Caki2 (cell line): ENCODE data around the gene HCN4. TPM values are rescaled to one million over a fixed set of nuclear protein-coding genes. Genes with fewer than 3 reads are reported as not detected.
A peak's percentile ranks its signal among the peaks of the same experiment; 100 is the strongest.
"Not testable (repeated sequence)": the region's sequence is repeated elsewhere in the genome, so short reads cannot be mapped to it uniquely, and the experiment has no call there.

Experiments
- DNase-seq: peaks from one replicate; pipeline ENCODE4 v3.0.0-alpha.2; 2015; ENCODE audit warnings: low read depth
- in situ Hi-C: cut with HindIII; loops from 2 replicates; pipeline ENCODE4 v1.10.0; 2016; ENCODE audit warnings: low sequenced_read_pairs, low pct_unique_long_range_greater_than_20kb, mixed read lengths
- total RNA-seq: library from RNA; depleted of rRNA; stranded (reverse); fragments of >200 nt; shearing (Covaris generic); gene quantifications from 2 replicates; pipeline ENCODE4 v1.2.3, GENCODE V29; 2014; ENCODE audit warnings: low replicate concordance; rRNA removed

HCN4 gene
- 0.14 TPM in 1 of 2 replicates, not detected in the other for total RNA-seq

DNA sequence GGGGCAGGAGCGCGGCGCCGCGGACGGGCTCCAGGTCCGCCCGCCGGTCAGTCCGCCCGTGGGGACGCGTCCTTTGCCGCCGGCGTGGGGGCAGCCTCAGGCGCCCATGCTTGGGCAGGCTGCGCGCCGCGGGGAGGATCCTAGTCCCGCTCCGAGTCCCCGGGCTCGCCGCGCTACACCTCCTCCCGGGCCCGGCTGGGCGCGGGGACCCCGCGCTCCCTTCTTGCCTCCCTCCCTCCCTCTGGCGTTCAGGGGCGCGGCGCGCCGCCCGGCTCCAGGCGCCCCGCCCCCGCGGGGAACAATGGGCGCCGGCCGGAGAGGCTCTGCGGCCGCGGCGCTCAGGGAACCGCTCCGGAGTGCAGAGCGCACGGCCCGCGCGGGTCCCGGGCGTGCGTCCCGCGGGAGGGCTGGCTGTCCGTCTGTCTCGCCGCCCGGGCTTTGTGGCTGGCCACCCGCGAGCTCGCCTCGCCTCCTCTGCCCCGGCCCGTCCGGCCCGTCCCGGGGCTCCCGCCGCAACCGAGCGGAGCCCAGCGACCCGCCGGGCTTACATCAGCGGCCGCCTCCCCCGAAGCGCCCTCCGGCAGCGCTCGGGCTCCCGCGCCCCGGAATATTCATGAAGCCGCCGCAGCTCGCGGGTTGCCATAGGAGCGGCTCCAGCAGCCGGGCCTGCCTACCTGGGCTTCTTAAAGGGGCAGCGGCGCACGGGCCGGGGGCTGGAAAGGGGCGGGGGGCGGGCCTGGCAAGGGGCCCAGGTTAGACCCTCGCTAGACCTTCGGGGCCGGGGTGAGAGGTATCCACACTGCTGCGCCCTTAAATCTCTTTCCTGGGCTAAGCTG, at the start of gene HCN4:
Gene HCN4, minus strand, starts transcription at position 658 of the 836 bp plus-strand sequence. CDS start 688 bp downstream, outside the sequence.
- in situ Hi-C loops = no loop called here
- peak; percentile 33 for DNase-seq

DNA sequence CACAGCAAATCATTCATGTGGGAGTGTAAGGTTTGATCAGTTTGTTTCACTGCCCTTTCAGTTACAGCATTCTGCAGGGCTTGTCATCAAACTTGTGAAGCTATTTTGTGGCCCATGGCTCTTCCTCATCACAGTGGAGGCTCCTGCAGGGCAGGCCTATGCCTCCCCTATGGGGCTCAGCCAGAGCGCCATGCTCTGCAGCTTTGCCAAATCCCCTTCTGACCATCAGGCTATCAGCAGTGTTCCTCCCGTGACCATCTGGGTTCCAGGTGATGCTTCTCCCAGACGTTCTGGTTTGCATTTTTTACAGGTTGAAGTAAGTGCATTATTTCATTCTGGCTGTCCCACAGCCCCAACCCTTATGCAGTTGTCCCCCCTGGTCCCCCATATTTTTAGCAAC, 46.1 kb upstream of the HCN4 start:
- in situ Hi-C loops = no loop called here

DNA sequence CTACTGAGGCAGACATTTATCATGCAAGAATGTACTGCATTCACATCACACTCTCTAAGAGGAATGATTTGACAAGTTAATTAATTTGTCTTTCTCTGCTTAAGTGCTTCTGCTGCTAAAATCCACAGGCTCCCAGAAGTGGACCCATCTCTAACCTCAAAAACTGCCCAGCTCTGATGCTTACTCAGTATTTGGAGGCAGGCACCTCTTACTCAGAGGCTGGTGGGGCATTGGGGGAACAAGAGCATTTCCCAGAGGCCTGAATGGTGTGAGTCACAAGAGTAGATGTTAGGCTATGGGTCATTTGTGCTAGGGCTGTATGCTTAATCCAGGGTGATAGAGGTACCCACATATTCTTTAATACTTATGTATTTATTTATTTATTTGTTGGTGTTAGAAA, 34.4 kb upstream of the HCN4 start:
- DNase-seq = no peak
- in situ Hi-C loops = no loop called here

More for the DNA sequence above, 46.1 kb upstream of the HCN4 start:
- no peak for DNase-seq

DNA sequence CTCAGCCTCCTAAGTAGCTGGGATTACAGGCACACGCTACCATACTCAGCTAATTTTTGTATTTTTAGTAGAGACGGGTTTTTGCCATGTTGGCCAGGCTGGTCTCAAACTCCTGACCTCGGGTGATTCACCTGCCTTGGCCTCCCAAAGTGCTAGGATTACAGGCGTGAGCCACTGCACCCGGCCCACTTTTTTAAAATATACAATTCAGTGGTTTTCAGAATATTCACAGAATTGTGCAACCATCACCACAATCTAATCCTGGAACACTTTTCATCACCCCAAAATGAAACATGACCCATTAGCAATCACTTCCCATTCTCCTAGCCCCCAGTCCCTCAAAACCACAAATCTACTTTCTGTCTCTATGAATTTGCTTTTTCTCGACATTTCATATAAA, 31.5 kb upstream of the HCN4 start:
- DNase-seq, in situ Hi-C loops: not testable (repeated sequence)

DNA sequence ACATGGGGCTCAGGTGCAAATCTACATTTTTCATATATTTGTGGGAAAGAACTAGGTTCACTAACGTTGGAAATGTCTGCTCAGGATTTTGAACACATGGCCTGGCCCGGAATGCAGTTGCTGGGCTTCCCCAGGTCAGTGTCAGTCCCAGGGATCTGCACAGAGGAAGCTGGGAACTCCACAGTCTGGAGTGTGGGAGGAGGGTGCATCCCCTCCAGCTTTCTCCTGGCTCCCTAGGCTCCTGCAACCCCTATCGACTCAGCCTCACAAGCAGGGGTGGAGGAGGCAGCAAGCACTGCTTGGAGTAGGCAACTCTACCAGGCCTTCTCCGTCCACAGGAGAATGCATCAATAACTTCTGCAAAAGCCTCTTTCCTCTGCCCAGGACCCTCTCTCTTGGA, 30.1 kb upstream of the HCN4 start:
- in situ Hi-C loops = no loop called here
- DNase-seq = no peak

DNA sequence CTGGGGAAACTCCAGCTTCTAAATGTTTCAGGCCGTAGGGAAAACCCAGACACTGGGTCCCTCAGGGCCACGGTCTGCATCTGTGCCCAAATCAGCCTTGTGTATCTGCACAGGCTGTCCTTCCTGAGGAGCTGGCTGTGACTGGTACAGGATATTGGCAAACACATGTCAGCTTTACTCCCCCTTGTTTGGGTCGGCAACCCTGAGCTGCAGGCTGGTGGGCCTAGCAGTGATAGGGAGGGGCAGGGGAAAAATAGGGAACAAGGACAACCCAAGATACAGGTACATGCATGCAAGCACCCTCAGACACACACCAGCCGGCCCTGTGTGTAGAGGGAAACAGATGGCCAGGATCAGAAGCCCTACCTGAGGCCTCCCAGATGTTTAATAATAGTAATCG, 28.7 kb upstream of the HCN4 start:
- DNase-seq = no peak
- in situ Hi-C loops = no loop called here

DNA sequence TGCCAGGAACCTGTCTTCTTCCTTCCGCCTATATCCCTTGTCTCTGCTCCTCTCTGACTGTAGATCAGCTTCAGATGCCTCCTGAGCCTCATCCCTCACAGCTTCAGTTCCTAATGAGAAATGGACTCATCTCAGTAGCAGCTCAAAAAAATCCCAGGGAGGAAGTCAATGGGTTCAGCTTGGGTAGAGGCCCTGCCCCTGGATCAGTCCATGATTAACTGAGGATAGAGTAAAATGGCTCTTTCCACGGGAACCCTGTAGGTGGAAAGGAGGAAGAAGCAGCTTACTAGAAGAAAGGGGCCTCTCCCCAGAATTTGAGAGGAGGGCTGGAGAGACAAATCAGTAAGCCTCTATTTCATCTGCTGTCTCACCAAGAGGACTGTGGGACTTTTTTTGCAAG, 26.9 kb upstream of the HCN4 start:
- no peak for DNase-seq
- in situ Hi-C loops = no loop called here

DNA sequence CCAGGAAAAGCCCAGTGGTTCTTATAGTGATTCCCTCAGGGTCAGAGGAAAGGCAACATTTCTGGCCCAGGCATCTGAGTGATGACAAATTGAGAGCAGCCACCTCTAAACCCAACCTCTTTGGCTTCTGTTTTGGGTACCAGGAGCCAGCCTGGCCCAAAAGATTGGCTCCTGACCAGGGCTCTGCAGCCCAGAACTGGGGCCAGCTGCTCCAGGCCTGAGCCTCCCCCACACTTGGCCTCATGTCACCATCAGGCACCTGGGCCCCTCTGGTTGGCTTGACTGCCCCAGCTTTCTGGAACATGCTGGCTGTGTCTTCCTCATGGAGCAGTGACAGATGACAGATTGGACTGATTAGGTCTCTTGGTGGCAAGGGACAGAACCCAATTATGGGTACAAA, 26.0 kb upstream of the HCN4 start:
- in situ Hi-C loops = no loop called here
- DNase-seq = no peak

DNA sequence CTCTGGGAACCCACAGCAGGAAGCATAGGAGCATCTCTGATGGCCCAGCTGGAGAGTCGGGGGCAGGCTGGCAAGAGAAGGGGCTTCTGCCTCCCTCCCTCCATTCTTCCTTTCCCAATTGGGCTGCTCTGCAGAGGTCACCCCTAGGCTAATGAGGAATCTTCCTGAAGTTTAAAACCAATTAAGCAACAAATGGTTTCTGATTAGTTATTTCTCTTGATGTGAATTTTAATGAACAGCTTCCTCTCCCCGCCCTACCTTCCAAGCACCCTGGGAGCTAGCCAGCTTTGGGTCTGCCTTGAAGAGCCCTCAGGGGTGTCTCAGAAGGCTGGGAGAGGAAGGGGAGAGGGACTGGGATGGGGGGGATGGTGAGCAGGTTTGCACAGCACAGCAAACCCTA, 24.6 kb upstream of the HCN4 start:
- in situ Hi-C loops = no loop called here

DNA sequence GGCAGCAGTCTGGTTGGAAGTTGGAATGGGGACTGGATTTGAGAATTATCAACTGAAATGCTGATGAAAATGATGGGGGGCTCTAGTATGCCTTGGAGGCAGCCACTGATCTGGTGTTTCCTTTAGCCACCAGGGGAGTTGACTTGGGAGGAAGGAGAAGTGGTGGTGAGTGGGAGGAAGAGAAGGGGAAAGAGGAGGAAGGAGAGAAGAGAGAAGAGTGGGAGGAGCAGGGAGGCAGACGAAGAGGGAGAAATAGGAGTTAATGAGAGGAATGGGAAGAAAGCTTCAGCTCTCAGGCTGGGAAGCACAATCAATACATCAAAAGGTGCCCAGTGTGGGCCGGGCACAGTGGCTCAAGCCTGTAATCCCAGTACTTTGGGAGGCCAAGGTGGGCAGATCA, 23.3 kb upstream of the HCN4 start:
- DNase-seq = no peak
- in situ Hi-C loops = no loop called here

More for the DNA sequence above, 24.6 kb upstream of the HCN4 start:
- DNase-seq = no peak

DNA sequence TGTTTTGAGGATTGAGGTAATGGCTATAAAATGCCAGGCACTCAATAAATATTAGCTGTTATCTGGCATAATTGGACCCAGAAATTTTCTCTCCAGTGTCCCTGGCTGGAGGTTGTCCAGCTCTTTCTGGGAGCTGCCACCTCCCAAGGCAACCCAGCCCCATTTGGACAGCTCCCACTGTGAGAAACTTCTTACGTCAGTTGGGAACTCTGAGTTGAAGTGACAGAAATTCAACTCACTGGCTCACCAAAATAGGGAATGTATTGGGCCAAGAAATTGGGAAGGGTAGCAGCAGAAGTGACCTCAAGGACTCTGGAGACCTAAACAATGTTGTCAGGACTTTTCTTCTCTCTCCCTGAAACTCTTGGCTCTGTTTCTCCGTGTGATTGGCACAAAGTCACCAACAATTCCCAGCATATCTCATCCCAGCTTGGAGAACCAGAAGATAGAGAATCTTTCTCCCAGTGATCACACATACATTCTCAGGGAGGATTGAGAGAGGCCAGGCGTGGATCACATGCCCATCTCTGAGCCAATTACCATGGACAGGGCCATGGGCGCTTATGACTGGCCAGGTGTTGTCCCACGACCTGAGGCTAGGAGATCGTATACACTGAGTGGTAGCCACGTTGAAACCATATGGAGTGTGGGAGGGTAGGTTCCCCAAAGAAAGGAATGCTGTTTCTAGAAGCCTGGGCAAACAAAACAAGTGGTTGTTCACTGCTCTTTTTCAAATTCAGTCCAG, 22.5 kb upstream of the HCN4 start:
- in situ Hi-C loops = no loop called here

DNA sequence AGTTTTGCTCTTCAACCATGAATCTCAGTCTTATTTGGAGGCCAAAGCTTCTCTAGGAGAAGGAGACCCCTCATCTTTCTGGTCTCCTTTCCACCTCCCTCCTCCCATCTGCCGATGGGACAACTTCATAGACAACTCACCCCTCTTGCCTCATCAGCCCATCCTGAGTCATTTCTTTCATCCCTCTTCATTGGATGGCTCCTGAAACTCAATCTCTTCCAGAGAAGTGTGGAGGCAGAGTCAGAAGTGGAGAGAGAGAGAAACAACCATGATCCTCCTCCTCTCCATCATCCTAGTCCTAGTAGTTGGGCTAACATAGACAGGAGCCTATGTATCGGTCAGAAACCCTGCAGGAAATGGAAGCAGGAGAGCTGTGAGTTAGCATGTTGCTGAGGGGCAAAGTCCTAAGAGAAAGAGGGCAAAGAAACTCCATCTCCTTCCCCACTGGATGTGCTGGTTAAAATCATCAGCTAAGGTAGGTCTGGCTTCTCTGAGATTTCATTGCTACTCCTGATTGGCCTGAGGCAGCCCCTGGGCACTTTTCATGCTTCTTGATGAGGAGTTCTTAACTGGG, 21.3 kb upstream of the HCN4 start:
- in situ Hi-C loops = no loop called here
- DNase-seq = no peak

More for the DNA sequence above, 22.5 kb upstream of the HCN4 start:
- no peak for DNase-seq

DNA sequence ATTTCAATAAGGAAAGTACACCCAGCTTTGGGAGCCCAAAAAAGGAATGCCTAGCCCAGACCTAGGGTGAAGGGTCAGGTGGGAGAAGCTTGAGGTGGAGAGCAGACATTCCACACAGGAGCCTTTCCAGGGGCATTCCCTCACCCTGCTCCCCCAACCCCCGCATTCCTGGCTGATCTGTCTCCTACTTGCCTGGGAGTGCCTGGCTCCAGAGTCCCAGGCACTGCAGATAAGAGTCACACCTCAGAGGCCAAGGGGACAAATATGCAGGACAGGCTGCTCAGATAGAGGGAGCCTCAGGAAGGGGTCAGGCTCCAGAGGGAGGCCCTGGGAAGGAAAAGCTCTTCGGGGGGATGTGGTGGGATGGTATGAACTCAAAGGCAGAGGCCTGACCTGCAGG, 20.8 kb upstream of the HCN4 start:
- in situ Hi-C loops = no loop called here
- no peak for DNase-seq

DNA sequence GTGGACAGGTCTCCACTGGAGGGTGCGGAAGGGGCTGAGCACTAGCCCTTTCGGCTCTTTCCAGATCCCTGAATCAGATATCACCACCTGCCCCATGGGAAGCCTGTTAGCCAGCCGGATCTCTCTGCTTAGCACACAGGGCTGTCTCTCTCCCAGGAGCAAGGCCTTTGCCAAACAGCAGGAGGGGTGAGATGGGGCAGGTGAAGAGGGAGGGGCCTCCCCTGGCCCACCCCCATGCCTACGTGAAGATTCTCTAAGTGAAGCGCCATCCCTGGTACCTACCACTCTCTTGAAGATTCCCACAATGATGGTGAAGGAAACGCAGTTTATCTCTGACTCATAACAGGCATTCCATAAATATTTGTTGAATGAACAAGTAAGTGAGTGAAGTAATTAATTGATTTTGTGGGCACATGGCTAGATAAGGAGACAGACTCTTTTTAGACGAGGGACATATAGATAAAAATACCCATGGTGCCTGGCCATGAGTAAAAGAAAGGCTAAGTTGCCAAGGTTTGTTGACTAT, 19.6 kb upstream of the HCN4 start:
- in situ Hi-C loops = no loop called here
- peak; percentile 74 for DNase-seq

DNA sequence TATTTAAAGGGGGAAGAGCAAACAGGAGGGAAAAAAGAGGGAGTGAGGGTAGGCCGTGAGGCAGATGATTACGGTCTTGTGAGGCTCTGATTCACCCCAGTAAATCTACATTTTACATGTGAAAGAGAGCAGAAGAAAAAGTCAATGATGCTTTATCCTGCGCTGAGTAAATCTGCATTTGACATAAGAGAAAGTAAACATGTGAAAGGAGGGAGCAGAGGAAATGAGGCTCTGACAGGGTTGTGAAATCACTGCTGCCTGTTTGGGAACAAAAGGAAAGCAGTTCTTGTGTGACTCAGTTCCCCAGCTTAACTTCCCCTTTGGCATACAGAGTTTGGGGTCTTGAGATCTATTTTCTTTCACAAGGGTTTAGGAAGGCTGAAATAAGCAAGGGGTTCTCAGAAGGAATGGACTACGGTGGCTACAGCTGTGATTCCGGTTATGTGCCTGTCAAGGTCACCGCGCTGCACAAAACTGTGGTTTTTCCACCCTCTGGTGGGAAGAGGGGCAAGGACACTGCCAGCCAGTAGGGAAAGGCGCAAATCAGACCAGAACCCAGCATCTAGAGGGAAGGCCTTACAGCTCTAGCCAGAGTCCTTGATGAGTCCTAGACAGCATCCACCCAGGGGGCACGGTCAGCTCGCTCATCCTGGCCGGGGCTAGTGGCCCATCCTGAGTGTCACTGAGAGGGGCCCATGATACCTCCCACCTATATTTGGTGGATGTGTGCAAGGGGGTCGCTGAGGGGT, 18.9 kb upstream of the HCN4 start:
- in situ Hi-C loops = no loop called here
- DNase-seq = no peak

DNA sequence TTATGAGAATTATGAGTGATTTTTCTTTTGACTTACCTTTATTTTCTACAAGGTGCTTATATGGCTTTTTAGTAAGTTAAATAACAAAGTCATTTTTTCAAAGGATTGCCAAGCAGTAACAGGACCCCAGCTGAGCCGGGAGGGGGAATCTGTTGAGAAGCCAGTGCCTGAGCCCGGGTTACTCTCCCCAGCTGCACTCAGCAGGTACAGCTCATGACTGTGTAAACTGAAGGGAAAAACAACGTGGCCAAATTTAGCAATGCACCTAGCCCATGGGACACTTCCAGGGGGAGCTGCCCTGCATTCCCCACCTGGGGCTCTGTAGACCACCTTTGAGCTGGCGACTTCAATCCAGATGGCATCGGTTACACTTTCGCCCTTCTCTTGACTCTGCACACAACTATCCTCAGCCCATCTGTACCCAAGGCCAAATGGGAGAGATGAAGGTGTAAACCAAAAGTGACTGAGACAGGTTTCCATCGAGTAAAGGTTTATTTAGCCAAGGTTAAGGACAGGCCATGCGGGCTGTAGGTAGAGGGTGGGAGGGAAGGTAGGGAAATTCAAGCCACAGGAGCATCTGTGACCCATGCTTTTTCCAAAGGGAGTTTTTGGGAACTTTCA, 18.2 kb upstream of the HCN4 start:
- in situ Hi-C loops = no loop called here
- DNase-seq = no peak

DNA sequence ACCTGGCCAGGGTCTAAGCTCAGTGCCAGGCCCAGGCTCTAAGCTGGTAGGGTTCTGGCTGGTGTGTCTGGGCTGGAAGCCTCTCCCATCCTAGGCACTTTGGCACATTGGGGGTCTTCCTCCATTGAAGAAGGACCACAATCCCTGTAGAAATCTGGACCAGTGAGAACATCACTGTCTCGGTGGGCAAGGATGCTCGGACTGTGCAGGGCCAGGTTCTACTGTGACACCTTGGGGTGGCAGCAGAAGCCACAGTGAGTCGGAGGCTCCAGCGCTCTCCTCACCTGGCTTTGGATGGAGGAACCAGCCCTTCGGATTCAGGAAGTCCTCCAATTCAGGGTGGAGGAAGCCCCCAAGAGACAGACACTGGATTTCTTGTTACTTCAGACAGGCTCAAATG, 17.5 kb upstream of the HCN4 start:
- DNase-seq = no peak
- in situ Hi-C loops = no loop called here

DNA sequence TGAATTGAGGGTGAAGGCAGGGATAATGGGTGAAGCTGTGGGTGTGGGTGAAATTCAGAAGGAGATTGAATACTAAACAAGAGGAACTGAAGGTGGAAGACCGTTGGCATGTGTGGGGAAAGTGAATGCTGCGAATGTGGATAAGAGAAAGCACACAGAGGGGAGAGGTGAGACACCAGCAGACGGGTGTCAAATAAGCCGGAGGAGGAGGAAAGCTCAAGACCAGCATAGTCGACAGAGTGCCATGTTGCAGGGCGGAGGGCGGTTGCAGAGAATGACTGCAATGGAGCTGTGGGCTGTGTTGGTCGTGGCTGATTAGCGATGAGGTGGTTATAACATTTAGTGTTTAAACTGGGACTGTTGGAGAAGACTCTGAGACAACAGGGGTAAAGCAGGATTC, 16.4 kb upstream of the HCN4 start:
- DNase-seq = no peak
- in situ Hi-C loops = no loop called here
